GM12878 (cell line): ENCODE measurements around the gene TCHP. TPM values are rescaled to one million over a fixed set of nuclear protein-coding genes. Genes with fewer than 3 reads are reported as not detected.

ENCODE experiments used
- ATAC-seq: fragments of 200-7000 bp; cut with Tn5 transposase; 3 replicates; pipeline ENCODE4 v1.9.1; 2020; ENCODE audit warnings: mild to moderate bottlenecking, moderate library complexity
- BruUV-seq: library from RNA; stranded (reverse); fragments of 400-500 nt; replicated peaks from 2 replicates; lab custom pipeline; 2021; lab: Mats Ljungman, UMichigan
- CTCF ChIA-PET: fragments of 300-600 bp; sonication (Branson Sonifier 250); formaldehyde crosslinking; extraction: SDS; loops from one replicate; lab custom pipeline; 2021; ENCODE audit warnings: inconsistent platforms; lab: Yijun Ruan, JAX
- POLR2A ChIA-PET: fragments of 350-600 bp; formaldehyde crosslinking; extraction: SDS; loops from one replicate; lab custom pipeline; 2021; ENCODE audit warnings: inconsistent platforms; lab: Charles Lee
- RAD21 ChIA-PET: fragments of 300-600 bp; sonication (Branson Sonifier 250); formaldehyde crosslinking; loops from one replicate; lab custom pipeline; 2023; ENCODE audit warnings: antibody characterized with exemption; ENCODE audit not compliant: unreplicated experiment; lab: Charles Lee
- SMC1A ChIA-PET: fragments of 300-600 bp; sonication (Branson Sonifier 250); formaldehyde crosslinking; loops from one replicate; lab custom pipeline; 2023; ENCODE audit not compliant: unreplicated experiment, uncharacterized antibody; lab: Charles Lee
- DNase-seq: peaks from one replicate; pipeline ENCODE4 v3.0.0-alpha.2; 2011; ENCODE audit warnings: low read depth, low spot score
- FAIRE-seq: peaks from 3 replicates; lab custom pipeline; 2011; peaks lifted over from hg19 to GRCh38; lab: Jason Lieb, UNC
- H2AFZ ChIP-seq: 2 replicates; pipeline ENCODE4 v1.6.0; 2011; ENCODE audit warnings: low read depth, low read length, control low read depth; ENCODE audit not compliant: control insufficient read depth
- H3K27ac ChIP-seq: 2 replicates; pipeline ENCODE4 v1.5.1; 2011; ENCODE audit warnings: control low read depth; ENCODE audit not compliant: control insufficient read depth, insufficient read depth
- H3K27me3 ChIP-seq, 2 experiments: replicated peaks in 1 of 2; 2 replicates each; pipeline versions ENCODE4 v1.6.0 to v1.6.1; 2011; ENCODE audit warnings: low read length in 1 of 2; ENCODE audit not compliant: control insufficient read depth in 2 of 2, insufficient read depth in 2 of 2
- H3K36me3 ChIP-seq, 2 experiments: 2 replicates each; pipeline ENCODE4 v1.5.1; 2011; ENCODE audit warnings: low read length in 1 of 2; ENCODE audit not compliant: control insufficient read depth in 2 of 2, insufficient read depth in 2 of 2
- H3K4me1 ChIP-seq: 2 replicates; pipeline ENCODE4 v1.6.1; 2011; ENCODE audit warnings: mild to moderate bottlenecking, low read length, moderate library complexity, mixed read lengths; ENCODE audit not compliant: control insufficient read depth, insufficient read depth
- H3K4me2 ChIP-seq: 2 replicates; pipeline ENCODE4 v1.6.0; 2011; ENCODE audit warnings: control low read depth; ENCODE audit not compliant: control insufficient read depth, insufficient read depth
- H3K4me3 ChIP-seq: fragments of 200-600 bp; sonication (generic); 2 replicates; pipeline ENCODE4 v1.5.1; 2016
- H3K79me2 ChIP-seq: 2 replicates; pipeline ENCODE4 v1.6.0; 2011; ENCODE audit warnings: low read length; ENCODE audit not compliant: control insufficient read depth, insufficient read depth
- H3K9ac ChIP-seq: 2 replicates; pipeline ENCODE4 v1.8.0; 2011; ENCODE audit warnings: low read length, control low read depth, mixed read lengths; ENCODE audit not compliant: control insufficient read depth, insufficient read depth
- H3K9me3 ChIP-seq: replicated peaks from 3 replicates; pipeline ENCODE4 v1.5.1; 2011; ENCODE audit warnings: mild to moderate bottlenecking, low read length; ENCODE audit not compliant: control insufficient read depth, insufficient read depth
- H4K20me1 ChIP-seq: 2 replicates; pipeline ENCODE4 v1.6.0; 2011; ENCODE audit not compliant: control insufficient read depth, insufficient read depth
- CEBPB ChIP-seq, 2 experiments: fragments of 150-350 bp in 1 of 2; IDR thresholded peaks; 2 replicates each; pipeline ENCODE4 v1.6.1; 2012 to 2014; ENCODE audit warnings: low read depth in 2 of 2, low read length in 2 of 2, borderline replicate concordance in 1 of 2, inconsistent platforms in 1 of 2
- CREB1 ChIP-seq: IDR thresholded peaks from 2 replicates; pipeline ENCODE4 v1.6.1; 2012; ENCODE audit warnings: low read depth, mild to moderate bottlenecking, inconsistent platforms
- EP300 ChIP-seq, 2 experiments: fragments of 150-350 bp in 1 of 2; IDR thresholded peaks; 2 replicates each; pipeline ENCODE4 v1.6.1; 2011 to 2012; ENCODE audit warnings: low read depth in 2 of 2, low read length in 2 of 2, borderline replicate concordance in 1 of 2, improper control_type of control experiment in 1 of 2, inconsistent platforms in 1 of 2; ENCODE audit not compliant: control insufficient read depth in 1 of 2
- ESRRA ChIP-seq: IDR thresholded peaks from 2 replicates; pipeline ENCODE4 v1.6.1; 2012; ENCODE audit warnings: mild to moderate bottlenecking, low read length, improper control_type of control experiment
- EZH2 ChIP-seq: IDR thresholded peaks from 2 replicates; pipeline ENCODE4 v1.6.1; 2012; ENCODE audit warnings: low read depth, mild to moderate bottlenecking, control low read depth, inconsistent platforms, low read length, borderline replicate concordance; ENCODE audit not compliant: control insufficient read depth
- FOXK2 ChIP-seq: fragments of 450-650 bp; IDR thresholded peaks from 2 replicates; pipeline ENCODE4 v1.6.1; 2017; ENCODE audit warnings: mild to moderate bottlenecking, moderate library complexity
- GATAD2B ChIP-seq: fragments of 450-650 bp; conservative IDR thresholded peaks from 2 replicates; pipeline ENCODE4 v1.6.1; 2017; ENCODE audit warnings: low read depth, mild to moderate bottlenecking, moderate library complexity
- HCFC1 ChIP-seq: fragments of 150-350 bp; IDR thresholded peaks from 2 replicates; pipeline ENCODE4 v1.6.1; 2014; ENCODE audit warnings: low read length
- HDGF ChIP-seq: fragments of 450-650 bp; IDR thresholded peaks from 2 replicates; pipeline ENCODE4 v1.6.1; 2016; ENCODE audit warnings: antibody characterized with exemption
- IKZF1 ChIP-seq: fragments of 450-650 bp; conservative IDR thresholded peaks from 2 replicates; pipeline ENCODE4 v1.6.1; 2017; ENCODE audit warnings: antibody characterized with exemption, mild to moderate bottlenecking
- IKZF2 ChIP-seq, 2 experiments: fragments of 450-650 bp; IDR thresholded peaks; 2 replicates each; pipeline ENCODE4 v1.6.1; 2017; ENCODE audit warnings: mild to moderate bottlenecking in 2 of 2, moderate library complexity in 2 of 2
- JUND ChIP-seq: IDR thresholded peaks from 2 replicates; pipeline ENCODE4 v1.6.1; 2012; ENCODE audit warnings: low read depth, mild to moderate bottlenecking, low read length, improper control_type of control experiment, moderate library complexity
- PAX8 ChIP-seq: fragments of 450-650 bp; IDR thresholded peaks from 2 replicates; pipeline ENCODE4 v1.6.1; 2017; ENCODE audit warnings: mild to moderate bottlenecking, moderate library complexity
- POLR2A ChIP-seq: IDR thresholded peaks from 2 replicates; pipeline ENCODE4 v1.6.1; 2011; ENCODE audit warnings: low read depth, mild to moderate bottlenecking, low read length
- SMAD1 ChIP-seq: fragments of 450-650 bp; IDR thresholded peaks from 2 replicates; pipeline ENCODE4 v1.6.1; 2018; ENCODE audit warnings: mild to moderate bottlenecking, low read depth; ENCODE audit not compliant: partially characterized antibody
- TCF3 ChIP-seq: IDR thresholded peaks from 2 replicates; pipeline ENCODE4 v1.6.1; 2012; ENCODE audit warnings: low read depth, mild to moderate bottlenecking, low read length, borderline replicate concordance; ENCODE audit not compliant: insufficient read depth
- ZNF207 ChIP-seq: fragments of 450-650 bp; IDR thresholded peaks from 2 replicates; pipeline ENCODE4 v1.6.1; 2014; ENCODE audit warnings: antibody characterized with exemption, mild to moderate bottlenecking, borderline replicate concordance
- ZZZ3 ChIP-seq: IDR thresholded peaks from 2 replicates; pipeline ENCODE4 v1.6.1; 2011; ENCODE audit warnings: low read depth; ENCODE audit not compliant: control insufficient read depth, insufficient read length
- WGBS: methylation state at CpG from one replicate; pipeline ENCODE4 v1.1.6; 2016; ENCODE audit warnings: low lambda C conversion rate; ENCODE audit not compliant: insufficient replicate concordance, insufficient coverage; ENCODE audit errors: missing lambda C conversion rate; 5-methylcytosine and 5-hydroxymethylcytosine counted together
- in situ Hi-C: fragments of 300-500 bp; cut with MboI; formaldehyde crosslinking; loops from 9 replicates; pipeline ENCODE4 v1.14.3; 2018; ENCODE audit warnings: mixed read lengths
- intact Hi-C: fragments of 100-400 bp; cut with micrococcal nuclease; formaldehyde crosslinking; loops from one replicate; pipeline ENCODE4 v1.14.2; 2022; ENCODE audit not compliant: unreplicated experiment
- polyA plus RNA-seq, 11 experiments: library from polyadenylated mRNA; depleted of rRNA in 4 of 11; unstranded in 6 of 11; stranded (reverse) in 5 of 11; fragments of >200 nt; fragmentation: Nextera tagmentation in 4 of 11; fragmentation: Illumina TruSeq in 1 of 11; extraction: Ambion mirVana in 4 of 11; extraction: Trizol in 1 of 11; gene quantifications; 1 replicate in 1 of 11; 2 replicates in 10 of 11; pipeline versions ENCODE4 v1.2.1 to v1.2.3, GENCODE V29; 2011 to 2016; ENCODE audit warnings: inconsistent platforms in 2 of 11, missing spikeins in 2 of 11, low read depth in 1 of 11
- total RNA-seq, 4 experiments: library from RNA; depleted of rRNA in 3 of 4; stranded (reverse); fragments of >200 nt in 3 of 4; fragmentation: Illumina TruSeq in 1 of 4; extraction: Trizol in 1 of 4; gene quantifications; 2 replicates each; pipeline versions ENCODE4 v1.2.1 to v1.2.3, GENCODE V29; 2013 to 2021
- TF ChIP-seq, protein P1 (sequence below): fragments of 450-650 bp; IDR thresholded peaks from 2 replicates; pipeline ENCODE4 v1.6.1; 2017; ENCODE audit warnings: mild to moderate bottlenecking, low read depth, inconsistent platforms; ENCODE audit not compliant: poor library complexity, severe bottlenecking
- TF ChIP-seq, protein P2 (sequence below): fragments of 450-650 bp; IDR thresholded peaks from 2 replicates; pipeline ENCODE4 v1.6.1; 2017; ENCODE audit warnings: mild to moderate bottlenecking, moderate library complexity

The TCHP gene
- total and polyA plus RNA-seq, 10 of the 15 experiments (the other 5 are each of a cell fraction or from before 2014, with no cell fraction given) = 4.8 to 18.6 (median 15.0) TPM

DNA sequence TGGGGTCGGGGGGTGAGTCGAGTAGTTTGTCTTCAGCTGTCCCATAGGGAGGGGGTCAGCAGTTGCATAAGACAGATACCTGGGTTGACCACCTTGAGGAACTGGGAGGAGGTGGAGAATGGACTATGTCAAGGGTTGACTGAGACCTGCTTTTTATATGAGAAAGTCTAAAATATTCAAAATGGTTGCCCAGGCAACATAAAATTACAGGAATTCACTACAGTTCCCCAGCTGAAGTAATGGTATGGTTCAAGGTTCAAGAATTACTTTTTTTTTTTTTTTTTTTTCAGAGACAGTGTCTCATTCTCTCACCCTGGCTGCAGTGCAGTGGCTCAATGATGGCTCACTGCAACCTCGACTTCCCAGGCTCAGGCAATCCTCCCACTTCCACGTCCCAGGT lies 5.1 kb upstream of the TCHP start:
- RAD21 ChIA-PET = no interaction called here
- Histone ChIP-seq H3K4me3 (no peak overlapping the region), H3K9ac (no peak overlapping the region), H3K9me3 (no peaks in the 10 kb centered on the region), H3K27ac (no peak overlapping the region), H3K79me2 (peaks cover 3% of the 10 kb centered on the region), H3K27me3 (no peaks in the 10 kb centered on the region), H3K4me1 (peaks cover 23% of the 10 kb centered on the region), H2AFZ (no peak overlapping the region), H3K36me3 (no peaks in the 10 kb centered on the region), H4K20me1 (no peaks in the 10 kb centered on the region), H3K4me2 (no peak overlapping the region)
- POLR2A ChIA-PET = interaction anchor here (0.6 to 0.7 kb wide), 4 partner anchors 129 to 443 kb away, joined by 3 to 5 read pairs (median 3); no protein-coding TSS in a partner anchor
- intact Hi-C loops = no loop called here
- DNase-seq (no peak), ATAC-seq (no peak), FAIRE-seq (no peak)
- SMC1A ChIA-PET = no interaction called here
- TF ChIP-seq, protein P1, sequence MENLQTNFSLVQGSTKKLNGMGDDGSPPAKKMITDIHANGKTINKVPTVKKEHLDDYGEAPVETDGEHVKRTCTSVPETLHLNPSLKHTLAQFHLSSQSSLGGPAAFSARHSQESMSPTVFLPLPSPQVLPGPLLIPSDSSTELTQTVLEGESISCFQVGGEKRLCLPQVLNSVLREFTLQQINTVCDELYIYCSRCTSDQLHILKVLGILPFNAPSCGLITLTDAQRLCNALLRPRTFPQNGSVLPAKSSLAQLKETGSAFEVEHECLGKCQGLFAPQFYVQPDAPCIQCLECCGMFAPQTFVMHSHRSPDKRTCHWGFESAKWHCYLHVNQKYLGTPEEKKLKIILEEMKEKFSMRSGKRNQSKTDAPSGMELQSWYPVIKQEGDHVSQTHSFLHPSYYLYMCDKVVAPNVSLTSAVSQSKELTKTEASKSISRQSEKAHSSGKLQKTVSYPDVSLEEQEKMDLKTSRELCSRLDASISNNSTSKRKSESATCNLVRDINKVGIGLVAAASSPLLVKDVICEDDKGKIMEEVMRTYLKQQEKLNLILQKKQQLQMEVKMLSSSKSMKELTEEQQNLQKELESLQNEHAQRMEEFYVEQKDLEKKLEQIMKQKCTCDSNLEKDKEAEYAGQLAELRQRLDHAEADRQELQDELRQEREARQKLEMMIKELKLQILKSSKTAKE = no peak
- TF ChIP-seq HDGF (no peak), ZNF207 (no peak), HCFC1 (no peak), CREB1 (no peak), ZZZ3 (no peak), POLR2A (no peak), EP300 (IDR thresholded peaks at IDR 0.05; ENCODE audit: borderline replicate concordance in 1 of 2, control insufficient read depth in 1 of 2, low read depth in 2 of 2, low read length in 2 of 2) (no peak), PAX8 (no peak), ESRRA (no peak), GATAD2B (no peak), CEBPB (IDR thresholded peaks at IDR 0.05; ENCODE audit: borderline replicate concordance in 1 of 2, low read depth in 2 of 2, low read length in 2 of 2) (no peak), TCF3 (no peak), IKZF1 (no peak), FOXK2 (no peak), IKZF2 (IDR thresholded peaks at IDR 0.05) (no peak), EZH2 (no peak), JUND (no peak), SMAD1 (no peak)
- TF ChIP-seq, protein P2, sequence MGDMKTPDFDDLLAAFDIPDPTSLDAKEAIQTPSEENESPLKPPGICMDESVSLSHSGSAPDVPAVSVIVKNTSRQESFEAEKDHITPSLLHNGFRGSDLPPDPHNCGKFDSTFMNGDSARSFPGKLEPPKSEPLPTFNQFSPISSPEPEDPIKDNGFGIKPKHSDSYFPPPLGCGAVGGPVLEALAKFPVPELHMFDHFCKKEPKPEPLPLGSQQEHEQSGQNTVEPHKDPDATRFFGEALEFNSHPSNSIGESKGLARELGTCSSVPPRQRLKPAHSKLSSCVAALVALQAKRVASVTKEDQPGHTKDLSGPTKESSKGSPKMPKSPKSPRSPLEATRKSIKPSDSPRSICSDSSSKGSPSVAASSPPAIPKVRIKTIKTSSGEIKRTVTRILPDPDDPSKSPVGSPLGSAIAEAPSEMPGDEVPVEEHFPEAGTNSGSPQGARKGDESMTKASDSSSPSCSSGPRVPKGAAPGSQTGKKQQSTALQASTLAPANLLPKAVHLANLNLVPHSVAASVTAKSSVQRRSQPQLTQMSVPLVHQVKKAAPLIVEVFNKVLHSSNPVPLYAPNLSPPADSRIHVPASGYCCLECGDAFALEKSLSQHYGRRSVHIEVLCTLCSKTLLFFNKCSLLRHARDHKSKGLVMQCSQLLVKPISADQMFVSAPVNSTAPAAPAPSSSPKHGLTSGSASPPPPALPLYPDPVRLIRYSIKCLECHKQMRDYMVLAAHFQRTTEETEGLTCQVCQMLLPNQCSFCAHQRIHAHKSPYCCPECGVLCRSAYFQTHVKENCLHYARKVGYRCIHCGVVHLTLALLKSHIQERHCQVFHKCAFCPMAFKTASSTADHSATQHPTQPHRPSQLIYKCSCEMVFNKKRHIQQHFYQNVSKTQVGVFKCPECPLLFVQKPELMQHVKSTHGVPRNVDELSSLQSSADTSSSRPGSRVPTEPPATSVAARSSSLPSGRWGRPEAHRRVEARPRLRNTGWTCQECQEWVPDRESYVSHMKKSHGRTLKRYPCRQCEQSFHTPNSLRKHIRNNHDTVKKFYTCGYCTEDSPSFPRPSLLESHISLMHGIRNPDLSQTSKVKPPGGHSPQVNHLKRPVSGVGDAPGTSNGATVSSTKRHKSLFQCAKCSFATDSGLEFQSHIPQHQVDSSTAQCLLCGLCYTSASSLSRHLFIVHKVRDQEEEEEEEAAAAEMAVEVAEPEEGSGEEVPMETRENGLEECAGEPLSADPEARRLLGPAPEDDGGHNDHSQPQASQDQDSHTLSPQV = no peak
- BruUV-seq = no TSS peak
- whole genome bisulfite sequencing = 71% methylated on average over 4 of the region's 4 CpGs
- CTCF ChIA-PET = interaction anchor here (0.8 to 1.0 kb wide), 2 partner anchors 10 to 35 kb away, joined by 3 to 4 read pairs; no protein-coding TSS in a partner anchor
- in situ Hi-C loops = no loop called here
